ENCODE measurements around the gene TMEM119.
"Not testable (repeated sequence)": the region's sequence is repeated elsewhere in the genome, so short reads cannot be mapped to it uniquely, and the experiment has no call there.

Gene TMEM119

GRCh38 chr12:108598553-108599250, 818 bp upstream of the TMEM119 start:
- no peak for DNase-seq

DNA sequence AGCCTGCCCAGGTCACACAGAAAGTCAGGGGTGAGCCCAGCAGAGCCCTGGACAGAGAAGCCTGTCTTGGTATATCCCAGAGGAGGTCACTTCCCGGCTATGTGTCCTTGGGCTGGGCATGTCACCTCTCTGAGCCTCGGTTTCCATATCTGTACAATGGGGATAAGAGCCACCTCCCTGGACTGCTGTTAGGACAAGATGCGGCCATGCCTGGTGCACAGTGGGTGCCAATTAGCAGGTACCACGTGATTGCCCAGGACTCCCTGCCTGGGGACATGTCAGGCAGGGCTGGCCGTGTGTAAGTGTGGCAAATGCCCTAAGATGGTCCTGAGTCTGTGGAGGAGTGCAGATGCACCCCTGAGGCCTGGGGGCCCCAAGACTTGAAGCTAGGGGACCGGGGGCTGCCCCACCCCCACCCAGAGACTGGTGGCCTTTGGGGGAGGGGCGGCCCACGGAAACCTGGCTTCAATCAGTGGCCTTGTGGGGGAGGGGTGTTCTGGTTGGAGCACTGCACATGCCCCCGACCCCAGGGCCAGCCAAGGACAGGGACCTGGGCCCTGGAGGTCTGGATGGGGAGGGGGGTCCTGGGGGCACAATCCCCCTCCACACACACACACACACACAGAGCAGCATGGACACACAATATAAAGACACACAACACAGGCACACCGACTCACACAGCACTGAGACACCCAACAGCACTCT, 878 bp downstream of the TMEM119 start:
- DNase-seq, result no peak

DNA sequence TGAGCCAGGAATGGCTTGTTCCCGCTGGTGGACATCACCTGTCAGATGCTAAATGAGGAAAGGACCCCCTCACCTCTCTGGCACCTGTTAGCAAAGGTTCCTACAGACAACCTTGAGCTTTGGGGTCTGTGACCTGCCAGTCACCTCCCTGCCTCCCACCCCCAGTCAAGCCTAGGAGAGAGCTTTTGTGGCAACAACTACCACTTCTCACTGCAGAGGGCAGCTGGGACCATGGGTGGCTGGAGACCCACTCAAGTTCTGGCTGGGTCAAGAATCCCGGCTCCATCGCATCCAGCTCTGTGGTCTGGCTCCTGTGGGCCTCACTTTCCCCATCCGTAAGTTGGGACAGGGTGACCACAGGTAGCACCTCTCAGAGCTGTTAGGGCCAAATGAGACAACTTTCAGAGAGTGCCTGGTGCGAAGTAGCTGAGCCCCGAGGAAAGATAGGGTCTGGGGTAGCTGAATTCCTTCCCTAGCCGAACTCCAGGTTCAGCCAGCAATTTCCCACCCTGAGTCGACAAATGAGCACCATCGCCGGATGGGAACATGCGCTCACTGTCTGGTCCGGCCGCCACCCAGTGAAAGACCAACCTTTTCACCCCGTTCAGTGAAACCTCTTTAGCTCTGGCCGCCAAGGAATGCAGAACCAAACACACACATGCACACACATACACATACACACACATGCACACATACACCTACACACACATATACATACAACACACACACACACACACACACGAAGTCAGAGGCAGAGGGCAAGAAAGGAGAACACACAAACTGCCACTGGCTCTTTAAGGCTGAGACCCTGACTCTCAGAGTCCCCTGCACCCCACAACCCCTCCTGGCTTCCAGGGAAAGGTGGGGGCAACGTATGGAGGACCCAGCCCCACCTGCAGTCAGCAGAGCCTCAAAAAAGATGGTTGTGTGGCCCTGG, 1.9 kb downstream of the TMEM119 start:
- DNase-seq, result no peak

GRCh38 chr12:108594960-108595710, 2.7 kb downstream of the TMEM119 start:
- no peak for DNase-seq

DNA sequence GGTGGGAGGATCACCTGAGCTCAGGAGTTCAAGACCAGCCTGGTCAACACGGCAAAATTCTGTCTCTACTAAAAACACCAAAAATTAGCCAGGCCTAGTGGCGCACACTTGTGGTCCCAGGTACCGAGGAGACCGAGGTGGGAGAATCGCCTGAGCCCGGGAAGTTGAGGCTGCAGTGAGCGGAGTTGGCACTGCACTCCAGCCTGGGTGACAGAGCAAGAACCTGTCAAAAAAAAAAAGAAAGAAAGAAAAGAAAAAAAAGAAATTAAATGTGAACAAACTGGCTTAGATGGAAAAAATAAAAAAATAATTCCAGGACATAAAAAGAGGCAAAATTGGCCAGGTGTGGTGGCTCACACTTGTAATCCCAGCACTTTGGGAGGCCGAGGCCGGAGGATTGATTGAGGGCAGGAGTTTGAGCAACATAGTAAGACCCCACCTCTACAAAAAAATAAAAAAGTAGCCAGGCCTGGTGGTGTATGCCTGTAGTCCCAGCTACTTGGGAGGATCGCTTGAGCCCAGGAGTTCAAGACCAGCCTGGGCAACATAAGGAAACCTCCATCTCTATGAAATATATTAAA, 3.5 kb downstream of the TMEM119 start:
- DNase-seq, result no peak

DNA sequence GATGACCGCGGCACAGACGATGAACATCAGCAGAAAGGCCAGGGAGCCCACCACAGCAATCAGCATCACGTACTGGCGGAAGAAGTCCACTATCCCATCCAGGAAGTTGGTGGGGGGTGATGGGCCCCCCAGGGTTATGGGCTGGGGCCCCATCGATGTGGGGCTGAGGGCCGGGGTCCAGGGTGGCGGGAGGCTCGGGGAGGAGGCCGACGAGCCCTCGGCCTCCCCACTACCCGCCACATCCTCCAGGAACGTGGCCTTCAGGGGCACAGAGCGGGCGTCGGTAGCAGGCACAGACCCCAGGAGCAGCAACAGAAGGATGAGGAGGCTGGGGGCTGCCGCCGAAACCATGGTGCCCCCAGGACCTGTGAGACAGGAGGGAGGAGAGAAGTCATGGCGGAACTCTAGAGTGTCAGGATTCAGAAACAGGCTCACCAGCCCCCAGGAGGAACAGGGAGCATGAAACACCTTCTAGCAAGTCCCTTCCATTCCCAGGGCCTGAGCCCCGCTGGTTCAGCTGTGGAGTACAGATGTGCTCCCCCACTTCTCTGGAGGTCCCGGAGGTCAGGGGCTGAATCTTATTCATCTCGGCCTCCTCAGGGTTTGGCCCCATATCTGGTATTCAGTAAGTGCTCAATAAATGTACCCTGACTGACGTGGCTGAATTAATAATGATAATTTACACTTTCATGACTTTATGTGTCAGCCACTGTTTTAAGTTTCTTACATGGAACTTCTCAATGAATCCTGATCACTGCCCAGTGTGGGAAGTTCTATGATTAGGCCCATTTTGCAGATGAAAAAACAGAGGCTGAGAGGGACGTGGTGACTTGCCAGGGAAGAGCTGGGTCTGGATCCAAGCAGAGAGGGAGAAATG, 5.6 kb downstream of the TMEM119 start:
- DNase-seq, result no peak

DNA sequence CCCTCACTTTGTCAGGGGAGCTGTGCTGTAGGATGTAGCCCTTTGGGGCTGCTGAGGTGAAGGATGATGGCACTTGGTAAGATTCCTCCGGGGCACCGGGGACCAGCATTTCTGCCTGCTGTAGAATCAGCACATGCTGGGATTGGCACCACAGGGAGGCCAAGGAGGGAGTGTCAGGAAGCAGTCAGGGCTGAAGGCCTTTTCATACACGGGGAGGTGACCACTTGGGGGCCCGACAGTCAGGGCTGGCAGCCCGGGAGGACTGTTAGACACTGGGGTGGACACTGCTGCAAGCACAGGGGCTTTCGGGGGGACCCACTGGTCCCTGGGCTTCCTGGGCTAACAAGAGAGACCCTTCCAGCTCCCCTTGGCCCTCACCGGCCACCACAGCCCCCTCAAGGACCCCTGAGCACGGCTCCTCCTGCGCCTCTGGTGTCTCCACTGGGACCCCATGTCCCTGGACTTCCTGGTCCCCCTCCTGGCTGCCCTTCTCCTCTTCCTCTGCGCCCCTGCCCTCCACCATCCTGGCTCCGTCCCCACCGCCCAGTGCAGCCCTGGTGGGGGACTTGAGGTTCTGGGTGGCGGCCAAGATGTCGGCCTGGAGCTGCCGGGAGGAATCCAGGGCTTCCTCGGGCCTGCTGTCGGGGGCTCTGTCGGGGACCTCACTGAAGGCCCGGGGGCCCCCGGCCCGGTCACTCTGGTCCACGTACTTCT, 6.5 kb downstream of the TMEM119 start:
- DNase-seq, result no peak

- DNase-seq, result not testable (repeated sequence)
Observed at GRCh38 chr12:108590463-108590862, 7.4 kb downstream of the TMEM119 start.

DNA sequence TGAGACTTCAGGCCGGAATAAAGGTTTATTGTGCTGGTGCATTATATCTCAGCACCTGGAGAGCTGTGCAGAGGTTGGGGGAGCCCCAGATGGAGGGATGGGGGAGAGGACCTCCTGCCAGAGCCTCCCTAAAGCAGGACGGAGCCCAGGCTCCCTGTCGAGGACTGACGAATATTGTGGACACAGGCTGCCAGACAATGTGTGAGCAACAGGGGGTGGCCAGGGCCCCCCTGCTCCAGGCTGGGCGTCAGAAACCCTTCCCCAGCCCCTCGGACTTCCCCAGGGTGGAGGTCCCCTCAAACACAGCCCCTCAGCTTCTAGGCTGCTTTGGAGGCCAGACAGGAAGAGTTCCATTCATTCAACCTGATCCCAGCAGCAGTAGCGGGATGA, 8.0 kb downstream of the TMEM119 start:
- DNase-seq, result no peak

GRCh38 chr12:108589028-108589839, 8.7 kb downstream of the TMEM119 start:
- no peak for DNase-seq

- DNase-seq, result no peak
Observed at GRCh38 chr12:108587826-108588225, 10.1 kb downstream of the TMEM119 start.

GRCh38 chr12:108586306-108586705, 11.6 kb downstream of the TMEM119 start:
- no peak for DNase-seq

GRCh38 chr12:108585864-108586263, 12.0 kb downstream of the TMEM119 start:
- no peak for DNase-seq

GRCh38 chr12:108584456-108585065, 13.3 kb downstream of the TMEM119 start:
- no peak for DNase-seq

- DNase-seq, result no peak
Observed at GRCh38 chr12:108583991-108584390, 13.9 kb downstream of the TMEM119 start.

- DNase-seq, result no peak
Observed at GRCh38 chr12:108582978-108583770, 14.7 kb downstream of the TMEM119 start.

DNA sequence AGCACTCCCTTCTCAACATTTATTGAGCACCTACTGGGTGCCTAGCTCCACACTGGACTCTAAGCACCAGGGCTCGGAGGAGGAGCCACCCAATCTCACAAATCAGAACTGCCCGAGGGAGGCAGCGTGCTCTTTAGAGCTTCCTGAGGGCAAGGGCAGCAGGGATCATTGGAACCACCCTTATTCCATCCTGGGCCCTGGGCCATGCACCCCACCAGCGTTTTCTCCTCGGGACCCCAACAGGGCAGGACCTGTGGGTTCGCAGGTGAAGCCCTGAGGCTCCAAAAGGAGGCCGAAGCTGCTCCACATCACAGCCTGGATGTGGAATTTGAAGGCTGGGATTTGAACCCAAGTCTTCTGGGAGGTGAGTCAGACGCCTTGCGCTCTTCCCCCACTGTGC, 15.4 kb downstream of the TMEM119 start:
- no peak for DNase-seq

All from NCI-H187 treated with DMSO at 0.1 percent for 48 hours (cell line).